ENCODE results near the gene OGDHL. TPM values are rescaled to one million over a fixed set of nuclear protein-coding genes. Genes with fewer than 3 reads are reported as not detected.

OGDHL gene
- total RNA-seq, 1 donor from 2014 or later: 7.5 TPM

DNA sequence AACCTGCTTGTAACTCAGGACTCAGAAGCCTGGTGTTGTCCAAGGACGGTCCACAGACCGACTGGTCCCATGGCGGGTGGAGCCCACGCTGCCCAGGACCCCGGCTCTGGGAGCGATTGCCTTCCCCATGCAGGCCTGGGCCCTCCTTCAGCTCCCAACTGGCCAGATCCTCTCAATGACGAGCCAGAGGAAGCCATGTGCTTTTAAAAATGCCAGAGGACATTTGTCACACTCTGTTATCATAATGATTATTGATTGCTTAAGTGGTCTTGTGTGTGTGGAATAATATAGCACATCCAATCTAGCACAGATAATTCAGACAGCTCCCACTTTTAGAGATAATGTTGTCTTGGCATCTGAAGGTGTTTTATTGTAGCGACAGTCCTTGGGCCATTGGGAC, 22.6 kb upstream of the OGDHL start:
- Mint-ChIP-seq H3K36me3 (ENCODE audit: low read depth, unreplicated experiment) (no peaks in the 10 kb centered on the region), H3K27ac (ENCODE audit: unreplicated experiment) (no peak overlapping the region), H3K4me1 (ENCODE audit: unreplicated experiment) (no peaks in the 10 kb centered on the region), H3K4me3 (ENCODE audit: unreplicated experiment) (no peak overlapping the region), H3K9me3 (ENCODE audit: unreplicated experiment) (no peaks in the 10 kb centered on the region), H3K27me3 (ENCODE audit: unreplicated experiment) (no peaks in the 10 kb centered on the region)
- DNase-seq (ENCODE audit: low spot score): no peak
- TF ChIP-seq, protein P1, sequence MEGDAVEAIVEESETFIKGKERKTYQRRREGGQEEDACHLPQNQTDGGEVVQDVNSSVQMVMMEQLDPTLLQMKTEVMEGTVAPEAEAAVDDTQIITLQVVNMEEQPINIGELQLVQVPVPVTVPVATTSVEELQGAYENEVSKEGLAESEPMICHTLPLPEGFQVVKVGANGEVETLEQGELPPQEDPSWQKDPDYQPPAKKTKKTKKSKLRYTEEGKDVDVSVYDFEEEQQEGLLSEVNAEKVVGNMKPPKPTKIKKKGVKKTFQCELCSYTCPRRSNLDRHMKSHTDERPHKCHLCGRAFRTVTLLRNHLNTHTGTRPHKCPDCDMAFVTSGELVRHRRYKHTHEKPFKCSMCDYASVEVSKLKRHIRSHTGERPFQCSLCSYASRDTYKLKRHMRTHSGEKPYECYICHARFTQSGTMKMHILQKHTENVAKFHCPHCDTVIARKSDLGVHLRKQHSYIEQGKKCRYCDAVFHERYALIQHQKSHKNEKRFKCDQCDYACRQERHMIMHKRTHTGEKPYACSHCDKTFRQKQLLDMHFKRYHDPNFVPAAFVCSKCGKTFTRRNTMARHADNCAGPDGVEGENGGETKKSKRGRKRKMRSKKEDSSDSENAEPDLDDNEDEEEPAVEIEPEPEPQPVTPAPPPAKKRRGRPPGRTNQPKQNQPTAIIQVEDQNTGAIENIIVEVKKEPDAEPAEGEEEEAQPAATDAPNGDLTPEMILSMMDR (IDR thresholded peaks at IDR 0.05; ENCODE audit: unreplicated experiment): no peak

DNA sequence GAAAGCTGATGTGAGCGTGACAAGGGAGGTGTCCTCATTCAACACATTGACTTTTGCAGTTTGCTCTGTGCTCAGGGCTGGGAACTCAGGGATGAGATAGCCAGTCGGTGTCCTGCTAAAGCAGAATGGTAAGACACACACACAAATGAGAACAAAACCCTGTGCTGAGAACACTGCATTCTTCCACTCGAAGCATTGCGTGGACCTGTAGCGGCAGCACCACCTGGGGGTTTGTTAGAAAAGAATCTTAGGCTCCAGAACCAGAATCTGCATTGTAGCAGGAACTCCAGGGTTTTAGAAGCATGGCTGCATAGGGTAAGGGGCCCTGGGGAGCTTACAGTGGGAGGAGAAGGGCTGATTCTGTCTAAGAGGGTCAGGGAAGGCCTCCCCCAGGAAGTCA, 21.5 kb upstream of the OGDHL start:
- Mint-ChIP-seq H3K36me3 (ENCODE audit: low read depth, unreplicated experiment) (no peaks in the 10 kb centered on the region), H3K27ac (ENCODE audit: unreplicated experiment) (no peak overlapping the region), H3K4me3 (ENCODE audit: unreplicated experiment) (no peak overlapping the region), H3K9me3 (ENCODE audit: unreplicated experiment) (no peaks in the 10 kb centered on the region), H3K27me3 (ENCODE audit: unreplicated experiment) (no peaks in the 10 kb centered on the region), H3K4me1 (ENCODE audit: unreplicated experiment) (no peaks in the 10 kb centered on the region)
- TF ChIP-seq, protein P1 (IDR thresholded peaks at IDR 0.05; ENCODE audit: unreplicated experiment): no peak
- no peak for DNase-seq (ENCODE audit: low spot score)

DNA sequence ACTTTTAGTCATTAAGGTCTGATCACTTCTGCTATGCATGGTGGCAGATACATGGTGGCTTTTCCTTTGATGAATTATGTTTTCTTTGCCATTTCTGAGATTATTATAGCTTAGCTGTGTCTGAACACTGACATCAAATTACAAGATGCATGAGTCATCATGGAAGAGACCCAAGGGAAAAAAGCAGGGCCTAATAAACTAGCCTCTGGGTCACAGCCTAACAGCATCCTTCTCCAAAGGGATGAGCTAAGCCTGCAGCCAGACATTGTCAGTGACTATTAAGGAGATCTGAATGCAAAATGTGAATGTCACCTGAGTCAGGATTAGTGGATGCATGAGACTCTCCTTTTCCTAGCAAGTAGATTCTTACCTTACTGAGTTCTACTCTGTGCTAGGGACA, 19.1 kb upstream of the OGDHL start:
- H3K9me3 Mint-ChIP-seq (ENCODE audit: unreplicated experiment): no peaks in the 10 kb centered on the region
- no peak overlapping the region for H3K27ac Mint-ChIP-seq (ENCODE audit: unreplicated experiment)
- no peaks in the 10 kb centered on the region for H3K36me3 Mint-ChIP-seq (ENCODE audit: low read depth, unreplicated experiment)
- TF ChIP-seq, protein P1 (IDR thresholded peaks at IDR 0.05; ENCODE audit: unreplicated experiment): no peak
- no peaks in the 10 kb centered on the region for H3K27me3 Mint-ChIP-seq (ENCODE audit: unreplicated experiment)
- DNase-seq (ENCODE audit: low spot score): no peak
- no peak overlapping the region for H3K4me3 Mint-ChIP-seq (ENCODE audit: unreplicated experiment)
- H3K4me1 Mint-ChIP-seq (ENCODE audit: unreplicated experiment): no peaks in the 10 kb centered on the region

DNA sequence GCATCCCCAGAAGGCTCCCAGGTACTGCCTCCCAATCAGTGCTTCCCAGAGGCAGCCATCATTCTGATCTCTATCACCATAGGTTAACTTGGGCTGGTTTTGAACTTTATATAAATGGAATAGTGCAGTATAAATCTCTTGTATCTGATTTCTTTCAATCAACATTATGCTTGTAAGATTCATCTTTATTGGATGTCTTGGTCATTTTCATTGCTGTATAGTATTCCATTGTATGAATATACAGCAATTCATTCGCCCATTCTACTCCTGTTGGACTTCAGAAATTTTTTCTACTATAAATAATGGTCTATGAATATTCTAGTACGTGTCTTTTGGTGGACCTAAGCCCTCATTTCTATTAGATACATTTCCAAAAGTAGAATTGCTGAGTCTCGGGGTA, 16.1 kb upstream of the OGDHL start:
- Mint-ChIP-seq H3K36me3 (ENCODE audit: low read depth, unreplicated experiment) (no peaks in the 10 kb centered on the region), H3K4me1 (ENCODE audit: unreplicated experiment) (peaks cover 2% of the 10 kb centered on the region), H3K4me3 (ENCODE audit: unreplicated experiment) (no peak overlapping the region), H3K9me3 (ENCODE audit: unreplicated experiment) (no peaks in the 10 kb centered on the region), H3K27me3 (ENCODE audit: unreplicated experiment) (no peaks in the 10 kb centered on the region), H3K27ac (ENCODE audit: unreplicated experiment) (no peak overlapping the region)
- no peak for DNase-seq (ENCODE audit: low spot score)
- TF ChIP-seq, protein P1 (IDR thresholded peaks at IDR 0.05; ENCODE audit: unreplicated experiment): no peak

DNA sequence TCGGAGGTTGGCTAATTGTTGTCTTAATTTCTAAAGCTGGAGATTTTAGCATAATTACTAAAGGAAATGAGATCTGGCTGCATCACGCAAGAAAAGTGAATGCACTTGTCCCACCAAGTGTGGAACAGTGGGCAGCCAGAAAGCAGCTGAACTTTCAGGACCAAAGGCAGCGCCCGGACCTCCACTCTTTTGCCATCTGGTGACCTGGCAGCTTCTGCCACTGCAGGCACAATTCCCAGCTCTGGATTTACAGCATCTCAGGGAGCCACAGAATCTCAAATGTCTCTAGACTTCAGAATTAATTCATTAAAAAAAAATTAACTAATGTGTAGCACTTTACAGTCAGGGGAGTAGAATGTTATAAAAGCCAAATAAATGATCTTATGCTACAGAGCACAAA, 14.7 kb upstream of the OGDHL start:
- Mint-ChIP-seq H3K27ac (ENCODE audit: unreplicated experiment) (no peak overlapping the region), H3K4me1 (ENCODE audit: unreplicated experiment) (peaks cover 14% of the 10 kb centered on the region), H3K27me3 (ENCODE audit: unreplicated experiment) (no peaks in the 10 kb centered on the region), H3K9me3 (ENCODE audit: unreplicated experiment) (no peaks in the 10 kb centered on the region), H3K4me3 (ENCODE audit: unreplicated experiment) (no peak overlapping the region), H3K36me3 (ENCODE audit: low read depth, unreplicated experiment) (no peaks in the 10 kb centered on the region)
- TF ChIP-seq, protein P1 (IDR thresholded peaks at IDR 0.05; ENCODE audit: unreplicated experiment): no peak
- no peak for DNase-seq (ENCODE audit: low spot score)
